HepG2 (cell line): ENCODE results near the gene SPRYD4. TPM values are rescaled to one million over a fixed set of nuclear protein-coding genes. Genes with fewer than 3 reads are reported as not detected.
A peak's percentile ranks its signal among the peaks of the same experiment; 100 is the strongest.

ENCODE experiments used
- CHD4 ChIP-seq: fragments of 200-600 bp; sonication (generic); IDR thresholded peaks from 2 replicates; pipeline ENCODE4 v1.7.0; 2017; ENCODE audit warnings: mild to moderate bottlenecking, low read length, borderline replicate concordance
- GABPB1 ChIP-seq: IDR thresholded peaks from 2 replicates; pipeline ENCODE4 v1.6.1; 2016; ENCODE audit warnings: mild to moderate bottlenecking, missing genetic modification reagents, moderate library complexity, missing compliant biosample characterization
- HCFC1 ChIP-seq: fragments of 150-350 bp; IDR thresholded peaks from 2 replicates; pipeline ENCODE4 v1.6.1; 2014; ENCODE audit warnings: low read depth, low read length
- MZF1 ChIP-seq: sonication (generic); formaldehyde crosslinking; IDR thresholded peaks from 2 replicates; pipeline ENCODE4 v1.8.1; 2023; ENCODE audit warnings: mild to moderate bottlenecking, missing genetic modification reagents, borderline replicate concordance
- SRF ChIP-seq: IDR thresholded peaks from 2 replicates; pipeline ENCODE4 v1.6.1; 2011; ENCODE audit warnings: mild to moderate bottlenecking, low read depth, low read length, moderate library complexity
- SSRP1 ChIP-seq: IDR thresholded peaks from 2 replicates; pipeline ENCODE4 v1.6.1; 2016; ENCODE audit warnings: control low read depth
- U2AF2 ChIP-seq: fragments of 200-400 bp; formaldehyde crosslinking; IDR thresholded peaks from 2 replicates; pipeline ENCODE4 v1.6.1; 2017; ENCODE audit warnings: low read depth, mild to moderate bottlenecking, low read length
- ZC3H13 ChIP-seq: sonication (generic); formaldehyde crosslinking; IDR thresholded peaks from 2 replicates; pipeline ENCODE4 v1.8.1; 2023; ENCODE audit warnings: mild to moderate bottlenecking, missing genetic modification reagents, moderate library complexity
- ZNF552 ChIP-seq: sonication (generic); formaldehyde crosslinking; IDR thresholded peaks from 2 replicates; pipeline ENCODE4 v1.9.0; 2022; ENCODE audit warnings: missing genetic modification reagents, mild to moderate bottlenecking, borderline replicate concordance
- ZNF619 ChIP-seq: sonication (generic); formaldehyde crosslinking; IDR thresholded peaks from 2 replicates; pipeline ENCODE4 v1.4.0; 2020; ENCODE audit warnings: mild to moderate bottlenecking, missing genetic modification reagents
- ZNF772 ChIP-seq: sonication (generic); formaldehyde crosslinking; IDR thresholded peaks from 2 replicates; pipeline ENCODE4 v1.5.0; 2020; ENCODE audit warnings: mild to moderate bottlenecking, missing genetic modification reagents
- polyA plus RNA-seq, 8 experiments: library from polyadenylated mRNA; depleted of rRNA in 3 of 8; stranded (reverse) in 7 of 8; unstranded in 1 of 8; fragments of >200 nt; fragmentation: Illumina TruSeq in 4 of 8; extraction: Trizol in 4 of 8; gene quantifications; 2 replicates each; pipeline versions ENCODE4 v1.2.1 to v1.2.3, GENCODE V29; 2011 to 2016; ENCODE audit warnings: low read depth in 4 of 8, missing spikeins in 1 of 8, mixed read lengths in 1 of 8; ENCODE audit not compliant: insufficient read depth in 1 of 8
- total RNA-seq, 5 experiments: library from RNA; depleted of rRNA; stranded (reverse); fragments of >200 nt; fragmentation: Illumina TruSeq; extraction: Trizol; gene quantifications; 2 replicates each; pipeline ENCODE4 v1.2.3, GENCODE V29; 2016; ENCODE audit warnings: low read depth in 1 of 5
- TF ChIP-seq, protein P1 (sequence below): IDR thresholded peaks from 2 replicates; pipeline ENCODE4 v1.6.1; 2016; ENCODE audit warnings: mild to moderate bottlenecking, missing biosample characterization, missing genetic modification reagents
- TF ChIP-seq, protein P2 (sequence below): sonication (generic); formaldehyde crosslinking; IDR thresholded peaks from 2 replicates; pipeline ENCODE4 v1.4.0; 2020; ENCODE audit warnings: missing genetic modification reagents, borderline replicate concordance
- TF ChIP-seq, protein P3 (sequence below): sonication (generic); formaldehyde crosslinking; IDR thresholded peaks from 2 replicates; pipeline ENCODE4 v1.5.0; 2020; ENCODE audit warnings: mild to moderate bottlenecking, missing genetic modification reagents
- TF ChIP-seq, protein P4 (sequence below): sonication (generic); formaldehyde crosslinking; IDR thresholded peaks from 2 replicates; pipeline ENCODE4 v1.5.0; 2020; ENCODE audit warnings: mild to moderate bottlenecking, missing genetic modification reagents, borderline replicate concordance
- TF ChIP-seq, protein P5 (sequence below): sonication (generic); formaldehyde crosslinking; conservative IDR thresholded peaks from 2 replicates; pipeline ENCODE4 v1.8.0; 2022; ENCODE audit warnings: missing genetic modification reagents

SPRYD4 gene
- total and polyA plus RNA-seq, 2 of the 13 experiments (the other 11 are each of a cell fraction or from before 2014, with no cell fraction given) = 3.9 to 4.5 TPM

DNA sequence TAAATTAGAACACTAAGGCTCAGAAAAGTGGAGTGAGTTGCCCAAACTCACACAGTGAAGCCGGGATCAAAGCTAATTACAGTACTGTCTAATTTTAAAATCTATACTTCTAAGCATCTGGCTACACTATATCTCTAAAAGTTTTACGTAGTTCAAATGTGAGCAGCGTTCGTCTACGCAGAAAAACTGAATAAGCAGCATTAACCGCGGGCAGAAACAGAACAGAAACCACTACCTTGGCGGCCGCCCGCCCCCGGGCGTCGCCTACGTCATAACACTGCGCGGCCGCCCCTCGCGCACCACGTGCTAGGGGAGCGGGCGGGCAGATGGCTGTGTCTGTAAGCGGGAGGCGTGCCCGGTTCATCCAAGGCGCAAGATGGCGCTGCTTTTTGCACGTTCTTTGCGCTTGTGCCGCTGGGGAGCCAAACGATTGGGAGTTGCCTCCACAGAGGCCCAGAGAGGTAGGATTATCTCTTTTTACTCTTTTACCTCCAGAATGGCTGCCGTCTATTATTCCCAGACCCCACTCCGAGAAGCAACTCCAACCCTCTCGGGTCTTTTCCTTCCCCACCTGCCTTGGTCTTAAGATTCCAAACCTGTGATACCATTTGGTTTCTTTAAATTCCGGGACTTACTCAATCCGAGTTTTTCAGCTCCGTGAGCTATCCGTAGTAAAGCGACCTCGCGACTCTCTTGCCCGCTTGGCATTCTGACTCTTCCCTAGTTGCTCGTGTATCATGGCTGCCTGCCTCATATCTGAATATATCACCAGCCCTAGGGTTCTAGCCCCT lies at the start of gene SPRYD4 (continued):
- TF ChIP-seq SSRP1 (CRISPR knock-in tag) (no peak; the same call in 1 of the 2 replicates), ZC3H13 (CRISPR knock-in tag) (peak; percentile 92), ZNF772 (CRISPR knock-in tag) (peak; percentile 82; the same call in 1 of the 2 replicates), ZNF552 (CRISPR knock-in tag) (peak; percentile 92; the same call in 1 of the 2 replicates), HCFC1 (peak; percentile 64), SRF (no peak; the same call in 1 of the 2 replicates), ZNF619 (CRISPR knock-in tag) (no peak), MZF1 (CRISPR knock-in tag) (no peak), U2AF2 (no peak), CHD4 (no peak), GABPB1 (CRISPR knock-in tag) (peak; percentile 86)
- TF ChIP-seq, protein P1, sequence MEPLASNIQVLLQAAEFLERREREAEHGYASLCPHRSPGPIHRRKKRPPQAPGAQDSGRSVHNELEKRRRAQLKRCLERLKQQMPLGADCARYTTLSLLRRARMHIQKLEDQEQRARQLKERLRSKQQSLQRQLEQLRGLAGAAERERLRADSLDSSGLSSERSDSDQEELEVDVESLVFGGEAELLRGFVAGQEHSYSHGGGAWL (CRISPR knock-in tag) = peak; percentile 99
- TF ChIP-seq, protein P2, sequence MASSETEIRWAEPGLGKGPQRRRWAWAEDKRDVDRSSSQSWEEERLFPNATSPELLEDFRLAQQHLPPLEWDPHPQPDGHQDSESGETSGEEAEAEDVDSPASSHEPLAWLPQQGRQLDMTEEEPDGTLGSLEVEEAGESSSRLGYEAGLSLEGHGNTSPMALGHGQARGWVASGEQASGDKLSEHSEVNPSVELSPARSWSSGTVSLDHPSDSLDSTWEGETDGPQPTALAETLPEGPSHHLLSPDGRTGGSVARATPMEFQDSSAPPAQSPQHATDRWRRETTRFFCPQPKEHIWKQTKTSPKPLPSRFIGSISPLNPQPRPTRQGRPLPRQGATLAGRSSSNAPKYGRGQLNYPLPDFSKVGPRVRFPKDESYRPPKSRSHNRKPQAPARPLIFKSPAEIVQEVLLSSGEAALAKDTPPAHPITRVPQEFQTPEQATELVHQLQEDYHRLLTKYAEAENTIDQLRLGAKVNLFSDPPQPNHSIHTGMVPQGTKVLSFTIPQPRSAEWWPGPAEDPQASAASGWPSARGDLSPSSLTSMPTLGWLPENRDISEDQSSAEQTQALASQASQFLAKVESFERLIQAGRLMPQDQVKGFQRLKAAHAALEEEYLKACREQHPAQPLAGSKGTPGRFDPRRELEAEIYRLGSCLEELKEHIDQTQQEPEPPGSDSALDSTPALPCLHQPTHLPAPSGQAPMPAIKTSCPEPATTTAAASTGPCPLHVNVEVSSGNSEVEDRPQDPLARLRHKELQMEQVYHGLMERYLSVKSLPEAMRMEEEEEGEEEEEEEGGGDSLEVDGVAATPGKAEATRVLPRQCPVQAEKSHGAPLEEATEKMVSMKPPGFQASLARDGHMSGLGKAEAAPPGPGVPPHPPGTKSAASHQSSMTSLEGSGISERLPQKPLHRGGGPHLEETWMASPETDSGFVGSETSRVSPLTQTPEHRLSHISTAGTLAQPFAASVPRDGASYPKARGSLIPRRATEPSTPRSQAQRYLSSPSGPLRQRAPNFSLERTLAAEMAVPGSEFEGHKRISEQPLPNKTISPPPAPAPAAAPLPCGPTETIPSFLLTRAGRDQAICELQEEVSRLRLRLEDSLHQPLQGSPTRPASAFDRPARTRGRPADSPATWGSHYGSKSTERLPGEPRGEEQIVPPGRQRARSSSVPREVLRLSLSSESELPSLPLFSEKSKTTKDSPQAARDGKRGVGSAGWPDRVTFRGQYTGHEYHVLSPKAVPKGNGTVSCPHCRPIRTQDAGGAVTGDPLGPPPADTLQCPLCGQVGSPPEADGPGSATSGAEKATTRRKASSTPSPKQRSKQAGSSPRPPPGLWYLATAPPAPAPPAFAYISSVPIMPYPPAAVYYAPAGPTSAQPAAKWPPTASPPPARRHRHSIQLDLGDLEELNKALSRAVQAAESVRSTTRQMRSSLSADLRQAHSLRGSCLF (CRISPR knock-in tag) = no peak
- TF ChIP-seq, protein P3, sequence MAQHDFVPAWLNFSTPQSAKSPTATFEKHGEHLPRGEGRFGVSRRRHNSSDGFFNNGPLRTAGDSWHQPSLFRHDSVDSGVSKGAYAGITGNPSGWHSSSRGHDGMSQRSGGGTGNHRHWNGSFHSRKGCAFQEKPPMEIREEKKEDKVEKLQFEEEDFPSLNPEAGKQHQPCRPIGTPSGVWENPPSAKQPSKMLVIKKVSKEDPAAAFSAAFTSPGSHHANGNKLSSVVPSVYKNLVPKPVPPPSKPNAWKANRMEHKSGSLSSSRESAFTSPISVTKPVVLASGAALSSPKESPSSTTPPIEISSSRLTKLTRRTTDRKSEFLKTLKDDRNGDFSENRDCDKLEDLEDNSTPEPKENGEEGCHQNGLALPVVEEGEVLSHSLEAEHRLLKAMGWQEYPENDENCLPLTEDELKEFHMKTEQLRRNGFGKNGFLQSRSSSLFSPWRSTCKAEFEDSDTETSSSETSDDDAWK (CRISPR knock-in tag) = no peak
- TF ChIP-seq, protein P4, sequence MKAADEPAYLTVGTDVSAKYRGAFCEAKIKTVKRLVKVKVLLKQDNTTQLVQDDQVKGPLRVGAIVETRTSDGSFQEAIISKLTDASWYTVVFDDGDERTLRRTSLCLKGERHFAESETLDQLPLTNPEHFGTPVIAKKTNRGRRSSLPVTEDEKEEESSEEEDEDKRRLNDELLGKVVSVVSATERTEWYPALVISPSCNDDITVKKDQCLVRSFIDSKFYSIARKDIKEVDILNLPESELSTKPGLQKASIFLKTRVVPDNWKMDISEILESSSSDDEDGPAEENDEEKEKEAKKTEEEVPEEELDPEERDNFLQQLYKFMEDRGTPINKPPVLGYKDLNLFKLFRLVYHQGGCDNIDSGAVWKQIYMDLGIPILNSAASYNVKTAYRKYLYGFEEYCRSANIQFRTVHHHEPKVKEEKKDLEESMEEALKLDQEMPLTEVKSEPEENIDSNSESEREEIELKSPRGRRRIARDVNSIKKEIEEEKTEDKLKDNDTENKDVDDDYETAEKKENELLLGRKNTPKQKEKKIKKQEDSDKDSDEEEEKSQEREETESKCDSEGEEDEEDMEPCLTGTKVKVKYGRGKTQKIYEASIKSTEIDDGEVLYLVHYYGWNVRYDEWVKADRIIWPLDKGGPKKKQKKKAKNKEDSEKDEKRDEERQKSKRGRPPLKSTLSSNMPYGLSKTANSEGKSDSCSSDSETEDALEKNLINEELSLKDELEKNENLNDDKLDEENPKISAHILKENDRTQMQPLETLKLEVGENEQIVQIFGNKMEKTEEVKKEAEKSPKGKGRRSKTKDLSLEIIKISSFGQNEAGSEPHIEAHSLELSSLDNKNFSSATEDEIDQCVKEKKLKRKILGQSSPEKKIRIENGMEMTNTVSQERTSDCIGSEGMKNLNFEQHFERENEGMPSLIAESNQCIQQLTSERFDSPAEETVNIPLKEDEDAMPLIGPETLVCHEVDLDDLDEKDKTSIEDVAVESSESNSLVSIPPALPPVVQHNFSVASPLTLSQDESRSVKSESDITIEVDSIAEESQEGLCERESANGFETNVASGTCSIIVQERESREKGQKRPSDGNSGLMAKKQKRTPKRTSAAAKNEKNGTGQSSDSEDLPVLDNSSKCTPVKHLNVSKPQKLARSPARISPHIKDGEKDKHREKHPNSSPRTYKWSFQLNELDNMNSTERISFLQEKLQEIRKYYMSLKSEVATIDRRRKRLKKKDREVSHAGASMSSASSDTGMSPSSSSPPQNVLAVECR (CRISPR knock-in tag) = peak; percentile 97
- TF ChIP-seq, protein P5, sequence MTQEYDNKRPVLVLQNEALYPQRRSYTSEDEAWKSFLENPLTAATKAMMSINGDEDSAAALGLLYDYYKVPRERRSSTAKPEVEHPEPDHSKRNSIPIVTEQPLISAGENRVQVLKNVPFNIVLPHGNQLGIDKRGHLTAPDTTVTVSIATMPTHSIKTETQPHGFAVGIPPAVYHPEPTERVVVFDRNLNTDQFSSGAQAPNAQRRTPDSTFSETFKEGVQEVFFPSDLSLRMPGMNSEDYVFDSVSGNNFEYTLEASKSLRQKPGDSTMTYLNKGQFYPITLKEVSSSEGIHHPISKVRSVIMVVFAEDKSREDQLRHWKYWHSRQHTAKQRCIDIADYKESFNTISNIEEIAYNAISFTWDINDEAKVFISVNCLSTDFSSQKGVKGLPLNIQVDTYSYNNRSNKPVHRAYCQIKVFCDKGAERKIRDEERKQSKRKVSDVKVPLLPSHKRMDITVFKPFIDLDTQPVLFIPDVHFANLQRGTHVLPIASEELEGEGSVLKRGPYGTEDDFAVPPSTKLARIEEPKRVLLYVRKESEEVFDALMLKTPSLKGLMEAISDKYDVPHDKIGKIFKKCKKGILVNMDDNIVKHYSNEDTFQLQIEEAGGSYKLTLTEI (CRISPR knock-in tag) = no peak
